HFF-Myc (cell line): ENCODE measurements around the gene HLA-DPA1.

ENCODE experiments used
- DNase-seq: peaks from one replicate; pipeline ENCODE4 v3.0.0-alpha.2; 2011; ENCODE audit warnings: low read depth; ENCODE audit errors: extremely low read depth
- H3K4me3 ChIP-seq: replicated peaks from 2 replicates; pipeline ENCODE4 v1.5.1; 2011; ENCODE audit warnings: low read depth, mild to moderate bottlenecking, control low read depth, low read length
- TF ChIP-seq, protein P1 (sequence below): IDR thresholded peaks from 2 replicates; pipeline ENCODE4 v1.5.1; 2012; ENCODE audit warnings: mild to moderate bottlenecking, low read depth, low read length, control low read depth; ENCODE audit errors: missing control alignments

The HLA-DPA1 gene

DNA sequence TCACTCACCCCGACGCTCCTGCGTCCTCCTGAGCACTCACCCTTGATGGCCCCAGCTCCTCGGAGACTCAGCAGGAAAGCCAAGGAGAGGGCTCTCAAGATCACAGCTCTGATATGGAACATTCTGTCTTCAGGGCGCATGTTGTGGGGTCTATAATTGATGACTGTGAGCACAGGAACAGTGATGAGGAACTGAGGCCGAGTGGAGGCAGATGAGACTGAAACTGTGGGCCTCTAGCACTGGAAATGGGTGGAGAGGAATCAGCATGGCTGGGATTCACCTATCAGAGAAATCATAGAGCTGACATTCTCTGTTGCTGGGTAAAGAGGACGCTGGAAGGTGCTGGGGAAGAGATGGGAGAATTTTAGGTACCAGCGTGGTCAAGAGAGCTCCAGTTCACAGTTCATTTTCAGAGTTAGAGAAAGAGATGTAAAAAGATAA is at the start of gene HLA-DPA1:
Gene HLA-DPA1, minus strand, starts transcription at position 219 of the 441 bp plus-strand sequence.
- TF ChIP-seq, protein P1, sequence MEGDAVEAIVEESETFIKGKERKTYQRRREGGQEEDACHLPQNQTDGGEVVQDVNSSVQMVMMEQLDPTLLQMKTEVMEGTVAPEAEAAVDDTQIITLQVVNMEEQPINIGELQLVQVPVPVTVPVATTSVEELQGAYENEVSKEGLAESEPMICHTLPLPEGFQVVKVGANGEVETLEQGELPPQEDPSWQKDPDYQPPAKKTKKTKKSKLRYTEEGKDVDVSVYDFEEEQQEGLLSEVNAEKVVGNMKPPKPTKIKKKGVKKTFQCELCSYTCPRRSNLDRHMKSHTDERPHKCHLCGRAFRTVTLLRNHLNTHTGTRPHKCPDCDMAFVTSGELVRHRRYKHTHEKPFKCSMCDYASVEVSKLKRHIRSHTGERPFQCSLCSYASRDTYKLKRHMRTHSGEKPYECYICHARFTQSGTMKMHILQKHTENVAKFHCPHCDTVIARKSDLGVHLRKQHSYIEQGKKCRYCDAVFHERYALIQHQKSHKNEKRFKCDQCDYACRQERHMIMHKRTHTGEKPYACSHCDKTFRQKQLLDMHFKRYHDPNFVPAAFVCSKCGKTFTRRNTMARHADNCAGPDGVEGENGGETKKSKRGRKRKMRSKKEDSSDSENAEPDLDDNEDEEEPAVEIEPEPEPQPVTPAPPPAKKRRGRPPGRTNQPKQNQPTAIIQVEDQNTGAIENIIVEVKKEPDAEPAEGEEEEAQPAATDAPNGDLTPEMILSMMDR = no peak
- no peak within 1 kb of the TSS for H3K4me3 ChIP-seq
- no peak for DNase-seq

DNA sequence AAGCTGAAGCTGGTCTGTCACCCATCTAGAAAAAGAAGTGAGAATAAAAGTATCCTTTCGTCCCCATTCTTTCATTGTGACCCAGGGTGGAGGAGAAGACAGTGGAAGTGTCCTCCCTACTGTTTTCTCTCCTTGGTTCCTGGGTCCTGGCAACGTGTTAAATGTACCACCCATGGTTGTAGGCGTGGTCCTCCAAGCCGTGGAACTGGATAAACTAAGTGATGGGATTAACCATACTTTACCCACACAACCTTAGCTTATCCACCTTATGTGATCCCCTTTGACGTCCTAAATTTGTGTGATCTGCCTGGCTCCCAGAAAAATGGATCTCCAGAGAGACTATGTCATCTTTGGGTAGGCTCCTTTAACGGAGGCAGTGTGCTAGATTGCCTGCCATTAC is 49.7 kb upstream of the HLA-DPA1 start:
- TF ChIP-seq, protein P1 = no peak
- H3K4me3 ChIP-seq = no peak overlapping the region
- DNase-seq = no peak

DNA sequence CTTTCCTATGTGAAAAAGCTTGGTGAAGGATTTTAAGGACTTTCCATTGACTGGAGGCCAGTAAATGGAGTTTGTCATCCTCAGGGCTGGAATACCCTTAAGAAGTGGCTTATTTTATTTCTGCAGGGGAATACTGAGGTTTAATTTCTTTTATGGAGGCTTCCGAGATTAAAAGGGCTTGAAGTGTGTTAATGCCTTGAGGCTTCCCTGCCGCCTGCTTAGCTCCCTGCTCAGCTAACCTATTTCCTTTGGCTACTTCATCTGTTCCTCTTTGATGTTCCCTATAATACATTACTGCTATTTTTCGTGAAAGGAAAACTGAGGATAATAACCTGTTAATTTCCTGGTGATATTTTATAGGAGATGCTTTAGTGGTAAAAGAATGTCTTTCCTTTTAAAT is 46.6 kb upstream of the HLA-DPA1 start:
- no peak overlapping the region for H3K4me3 ChIP-seq
- TF ChIP-seq, protein P1 = no peak
- no peak for DNase-seq

DNA sequence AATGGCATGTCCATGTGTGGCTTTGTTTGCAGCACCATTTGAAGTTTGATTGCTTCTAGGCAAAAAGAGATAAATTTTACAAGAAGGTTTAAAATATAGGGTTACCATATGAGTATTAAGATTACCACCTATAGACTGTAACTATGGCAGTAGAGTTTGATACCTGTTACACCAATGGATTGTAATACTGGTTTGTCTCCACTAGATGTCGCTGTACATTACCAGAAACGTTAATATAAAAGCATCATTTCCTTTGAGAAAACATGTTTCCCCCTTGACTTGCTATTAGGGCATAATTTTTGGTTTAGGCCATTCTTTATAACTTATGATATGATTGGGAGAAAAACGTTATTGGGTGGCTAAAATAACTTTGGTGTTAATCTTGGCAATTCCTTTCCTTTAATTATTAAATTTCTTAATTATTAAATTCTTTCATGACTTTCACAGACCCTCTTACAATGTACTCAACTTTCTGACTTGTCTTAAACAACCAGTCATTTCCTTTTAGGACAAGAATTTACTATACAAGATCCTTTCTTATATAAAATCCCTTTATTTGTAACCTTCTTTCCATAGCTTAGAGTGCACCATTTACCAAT is 45.2 kb upstream of the HLA-DPA1 start:
- DNase-seq = peak; percentile 32
- H3K4me3 ChIP-seq = no peak overlapping the region
- TF ChIP-seq, protein P1 = peak; percentile 59

DNA sequence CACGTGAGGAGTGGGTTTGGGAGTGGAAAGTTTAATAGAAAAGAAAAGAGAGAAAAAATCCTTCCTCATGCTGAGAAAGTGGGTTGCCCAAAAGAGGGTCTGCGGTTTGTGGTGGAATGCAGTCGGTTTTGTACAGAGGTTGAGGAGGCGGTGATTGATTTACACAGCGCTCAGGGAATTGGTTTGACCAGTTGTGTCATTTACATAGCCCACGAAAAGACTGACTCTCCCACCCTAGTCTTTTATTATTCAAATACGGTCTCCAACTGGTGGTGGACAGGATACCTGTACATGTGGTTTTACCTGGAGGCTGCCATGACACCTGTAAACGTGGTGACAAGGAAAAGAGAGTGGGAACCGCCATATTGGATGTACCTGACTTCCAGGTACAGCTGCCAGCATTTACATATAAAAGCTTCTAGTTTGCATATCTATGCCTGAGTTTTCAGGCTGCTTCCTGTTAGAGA is 44.4 kb upstream of the HLA-DPA1 start:
- TF ChIP-seq, protein P1 = no peak
- DNase-seq = no peak
- no peak overlapping the region for H3K4me3 ChIP-seq

DNA sequence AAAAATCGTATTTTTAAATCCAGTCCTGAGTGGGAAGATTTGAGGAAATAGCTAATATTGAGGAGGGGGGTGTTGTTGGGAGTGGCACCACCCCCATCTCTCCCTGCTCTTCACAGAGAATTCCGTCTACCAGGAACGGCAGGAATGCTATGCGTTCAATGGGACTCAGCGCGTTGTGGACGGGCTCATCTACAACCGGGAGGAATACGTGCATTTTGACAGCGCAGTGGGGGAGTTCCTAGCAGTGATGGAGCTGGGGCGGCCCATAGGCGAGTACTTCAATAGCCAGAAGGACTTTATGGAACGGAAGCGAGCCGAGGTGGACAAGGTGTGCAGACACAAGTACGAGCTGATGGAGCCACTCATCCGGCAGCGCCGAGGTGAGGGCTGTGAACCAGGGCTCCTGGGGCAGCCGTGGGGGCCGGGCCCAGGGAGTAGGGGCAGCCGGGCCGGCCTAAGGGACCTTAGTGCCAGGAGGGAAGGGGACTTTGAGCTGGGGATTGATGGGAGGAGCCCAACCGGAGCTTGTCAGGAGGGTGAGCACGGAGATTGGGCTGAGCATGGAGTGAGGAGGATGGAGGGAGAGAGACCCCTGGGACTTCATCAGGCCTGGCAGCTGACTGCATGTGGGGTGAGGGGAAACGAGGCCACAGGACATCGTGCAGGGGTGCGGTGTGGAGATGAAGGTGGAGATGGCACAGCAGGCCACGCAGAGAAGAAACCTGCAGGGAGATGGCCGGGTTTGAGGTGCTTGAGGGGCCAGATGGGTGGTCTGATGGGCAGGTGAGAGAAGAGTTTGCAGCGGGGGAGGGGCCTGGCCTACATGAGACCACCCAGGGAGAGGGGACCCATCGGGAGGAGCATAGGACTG is 43.6 kb upstream of the HLA-DPA1 start:
- DNase-seq = no peak
- H3K4me3 ChIP-seq = no peak overlapping the region
- TF ChIP-seq, protein P1 = no peak
